Activated T-cell treated with anti-CD3 and anti-CD28 coated beads for 24 hours (primary cell): ENCODE results near the gene ADARB2.
"Not testable (repeated sequence)": the region's sequence is repeated elsewhere in the genome, so short reads cannot be mapped to it uniquely, and the experiment has no call there.

ENCODE experiments used
- DNase-seq: peaks from one replicate; pipeline ENCODE4 v3.0.0-alpha.2; 2020; ENCODE audit warnings: low read depth

ADARB2 gene

GRCh38 chr10:1347962-1348772 is 389.2 kb downstream of the ADARB2 start:
- DNase-seq, result no peak

DNA sequence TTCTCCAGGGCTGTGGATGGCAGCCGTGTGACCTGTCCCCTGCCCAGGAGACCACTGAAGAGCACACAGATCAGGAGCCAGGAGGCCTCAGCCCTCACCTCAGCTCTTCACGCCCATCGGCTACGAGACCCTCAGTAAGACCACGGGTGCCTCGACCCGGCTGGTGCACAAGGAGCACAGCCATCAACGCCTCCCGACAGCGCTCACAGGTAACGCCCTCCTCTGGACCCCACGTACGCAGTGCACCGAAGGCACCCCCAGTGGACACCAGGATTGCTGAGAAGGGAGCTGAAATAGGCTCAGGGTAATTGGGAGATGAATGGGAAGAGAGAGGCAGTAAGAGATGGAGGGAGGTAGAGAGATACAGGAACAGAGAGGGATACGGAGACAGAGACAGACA is 389.8 kb downstream of the ADARB2 start:
- DNase-seq, result no peak

- DNase-seq, result no peak
Measured at GRCh38 chr10:1346201-1346600, 391.1 kb downstream of the ADARB2 start.

GRCh38 chr10:1345368-1345767 is 392.0 kb downstream of the ADARB2 start:
- no peak for DNase-seq

DNA sequence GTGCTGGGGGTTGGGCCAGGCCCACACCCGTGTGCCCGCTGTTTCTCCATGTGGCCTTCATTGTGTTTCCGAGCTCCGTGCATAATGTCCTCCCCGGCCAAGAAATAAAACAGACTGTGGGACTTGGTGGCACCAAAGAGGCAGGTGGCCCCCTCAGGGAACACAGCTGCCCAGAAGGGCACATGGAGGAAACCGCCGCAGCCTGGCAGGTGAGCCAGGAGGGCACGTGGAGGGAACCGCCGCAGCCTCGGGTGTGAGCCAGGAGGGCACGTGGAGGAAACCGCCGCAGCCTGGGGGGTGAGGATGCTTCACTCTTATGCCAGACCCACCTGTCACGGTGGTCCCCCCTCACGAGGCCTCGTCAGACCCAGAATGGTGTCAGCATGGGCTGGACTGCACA is 392.5 kb downstream of the ADARB2 start:
- no peak for DNase-seq

- DNase-seq, result no peak
Measured at GRCh38 chr10:1344408-1344807, 392.9 kb downstream of the ADARB2 start.

- no peak for DNase-seq
Measured at GRCh38 chr10:1343176-1343575, 394.1 kb downstream of the ADARB2 start.

DNA sequence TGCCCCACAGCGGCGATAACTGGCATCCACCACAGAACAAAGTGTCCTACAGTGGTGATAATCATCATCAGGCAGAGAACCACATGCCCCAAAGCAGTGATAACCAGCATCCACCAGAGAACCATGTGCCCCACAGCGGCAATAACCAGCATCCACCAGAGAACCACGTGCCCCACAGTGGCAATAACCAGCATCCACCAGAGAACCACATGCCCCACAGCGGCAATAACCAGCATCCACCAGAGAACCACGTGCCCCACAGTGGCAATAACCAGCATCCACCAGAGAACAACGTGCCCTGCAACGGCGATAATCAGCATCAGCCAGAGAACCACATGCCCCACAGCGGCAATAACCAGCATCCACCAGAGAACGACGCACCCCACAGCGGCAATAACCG is 396.3 kb downstream of the ADARB2 start:
- DNase-seq, result not testable (repeated sequence)

- no peak for DNase-seq
Measured at GRCh38 chr10:1339396-1339795, 397.9 kb downstream of the ADARB2 start.

- no peak for DNase-seq
Measured at GRCh38 chr10:1335642-1336041, 401.7 kb downstream of the ADARB2 start.

GRCh38 chr10:1333981-1334380 is 403.3 kb downstream of the ADARB2 start:
- no peak for DNase-seq

- DNase-seq, result no peak
Measured at GRCh38 chr10:1331560-1331959, 405.8 kb downstream of the ADARB2 start.

- DNase-seq, result no peak
Measured at GRCh38 chr10:1329622-1330021, 407.7 kb downstream of the ADARB2 start.

- DNase-seq, result no peak
Measured at GRCh38 chr10:1328981-1329614, 408.2 kb downstream of the ADARB2 start.

DNA sequence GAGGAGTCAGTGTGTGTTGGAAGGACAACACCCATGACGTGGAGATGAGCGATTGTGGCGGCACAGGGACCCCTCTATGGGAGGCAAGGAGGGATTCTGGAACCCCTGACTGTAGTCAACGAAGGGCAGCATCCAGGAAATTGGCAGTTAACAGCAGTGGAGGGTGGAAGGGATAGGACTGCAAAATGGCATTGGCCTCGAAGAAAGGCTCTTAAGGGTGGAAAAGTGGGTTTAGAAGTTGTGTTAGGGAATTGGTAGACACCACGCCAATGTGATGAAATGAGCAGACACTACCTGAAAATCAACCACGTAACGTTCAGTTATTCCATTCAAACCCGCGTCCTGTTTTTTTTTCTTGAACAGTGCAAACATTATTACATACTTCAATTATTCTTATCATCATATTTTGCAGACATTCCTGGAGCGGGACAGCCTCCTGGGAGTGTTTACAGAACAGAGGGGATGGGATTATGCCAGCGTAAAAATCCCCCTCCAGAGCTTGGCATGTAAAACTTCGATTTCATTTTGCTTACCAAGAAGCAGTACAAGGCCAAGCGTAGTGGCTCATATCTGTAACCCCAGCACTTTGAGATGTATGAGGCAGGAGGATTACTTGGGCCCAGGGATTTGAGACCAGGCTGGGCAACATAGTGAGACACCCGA is 409.0 kb downstream of the ADARB2 start:
- DNase-seq, result no peak

GRCh38 chr10:1327759-1328158 is 409.6 kb downstream of the ADARB2 start:
- DNase-seq, result no peak

DNA sequence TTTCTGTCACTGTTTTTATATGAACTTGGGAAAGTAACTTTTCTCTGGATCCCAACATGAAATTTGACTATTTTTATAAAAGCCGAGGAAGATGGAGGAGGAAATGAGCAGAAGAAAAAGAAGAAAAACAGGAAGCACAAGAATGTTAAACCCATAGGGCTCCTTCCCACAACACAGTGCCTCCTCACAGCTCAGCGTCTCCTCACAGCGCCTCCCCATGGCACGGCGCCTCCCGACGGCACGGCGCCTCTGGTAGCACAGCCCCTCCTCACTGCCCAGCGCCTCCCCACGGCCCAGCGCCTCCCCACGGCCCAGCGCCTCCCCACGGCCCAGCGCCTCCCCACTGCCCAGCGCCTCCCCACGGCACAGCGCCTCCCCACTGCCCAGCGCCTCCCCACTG is 410.8 kb downstream of the ADARB2 start:
- DNase-seq, result not testable (repeated sequence)

- DNase-seq, result no peak
Measured at GRCh38 chr10:1324903-1325302, 412.4 kb downstream of the ADARB2 start.

GRCh38 chr10:1323951-1324350 is 413.4 kb downstream of the ADARB2 start:
- no peak for DNase-seq

DNA sequence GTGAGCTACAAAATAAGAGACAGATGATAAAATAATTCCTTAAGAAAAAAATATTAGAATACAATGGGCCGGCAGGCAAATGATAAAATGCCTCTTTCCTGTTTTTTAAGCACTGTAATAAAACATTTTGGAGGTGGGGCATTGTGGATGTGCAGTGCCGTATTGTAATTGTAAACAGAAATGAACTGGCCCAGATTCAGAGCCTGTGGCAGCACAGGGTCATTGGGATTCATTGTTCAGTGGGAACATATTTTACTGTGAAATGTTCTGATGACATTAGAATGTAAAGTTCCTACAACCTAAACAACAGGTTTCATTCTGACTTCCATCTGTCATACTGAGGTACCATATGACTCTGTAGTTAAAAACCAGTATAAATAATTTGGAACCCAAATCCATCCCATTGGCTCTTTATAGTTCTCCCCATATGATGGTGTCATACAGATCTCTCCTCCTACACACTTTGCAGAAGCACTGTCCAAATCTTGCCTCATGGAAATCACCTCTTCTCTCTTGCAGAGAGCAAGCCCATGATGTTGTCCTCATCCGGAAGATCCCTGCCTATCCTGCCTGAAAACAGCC is 416.5 kb downstream of the ADARB2 start:
- no peak for DNase-seq

GRCh38 chr10:1316809-1317143 is 420.5 kb downstream of the ADARB2 start:
- no peak for DNase-seq

DNA sequence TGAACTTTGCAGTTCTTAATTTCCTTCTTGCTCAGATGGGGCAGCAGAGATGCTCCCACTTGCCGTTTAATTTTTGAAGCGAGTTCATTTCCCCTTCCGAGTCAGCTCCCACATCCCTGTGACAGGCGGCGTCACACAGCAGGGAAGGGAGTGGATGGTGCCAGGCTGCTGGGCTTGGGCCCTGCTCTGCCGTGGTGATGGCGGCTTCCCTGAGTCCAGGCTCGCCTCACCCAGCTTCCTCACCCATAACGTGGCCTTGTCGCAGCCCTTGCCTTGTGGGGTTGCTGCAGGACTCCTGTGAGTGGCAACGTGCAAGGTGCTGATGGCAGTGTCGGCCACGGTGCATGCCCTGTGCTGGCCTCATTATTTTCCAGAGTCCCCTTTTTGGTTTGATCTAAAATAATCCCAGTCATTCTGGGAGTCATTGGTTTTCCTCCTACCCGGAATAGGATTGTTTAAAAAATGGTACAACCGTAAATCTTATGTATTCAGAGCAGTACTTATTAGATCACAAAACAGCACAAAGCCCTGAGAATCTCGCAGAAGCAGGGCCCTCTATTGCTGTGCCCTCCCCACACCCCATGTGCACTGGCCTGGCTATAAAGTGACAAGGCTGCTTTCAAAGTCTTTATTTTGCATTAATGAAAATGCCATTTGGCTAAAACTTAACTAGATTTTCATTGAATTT is 421.1 kb downstream of the ADARB2 start:
- no peak for DNase-seq
